ENCODE data around the gene ITGB5. TPM values are rescaled to one million over a fixed set of nuclear protein-coding genes. Genes with fewer than 3 reads are reported as not detected.

Gene ITGB5
- total RNA-seq, 2 experiments from 2014 or later, result 0.47 to 0.85 TPM

GRCh38 chr3:124861041-124861440 is 26.1 kb downstream of the ITGB5 start:
- intact Hi-C loops (cut with DNase I, micrococcal nuclease), result no loop called here
- ATAC-seq (ENCODE audit: poor library complexity), result no peak

GRCh38 chr3:124860599-124860998 is 26.6 kb downstream of the ITGB5 start:
- TF ChIP-seq, protein P1, sequence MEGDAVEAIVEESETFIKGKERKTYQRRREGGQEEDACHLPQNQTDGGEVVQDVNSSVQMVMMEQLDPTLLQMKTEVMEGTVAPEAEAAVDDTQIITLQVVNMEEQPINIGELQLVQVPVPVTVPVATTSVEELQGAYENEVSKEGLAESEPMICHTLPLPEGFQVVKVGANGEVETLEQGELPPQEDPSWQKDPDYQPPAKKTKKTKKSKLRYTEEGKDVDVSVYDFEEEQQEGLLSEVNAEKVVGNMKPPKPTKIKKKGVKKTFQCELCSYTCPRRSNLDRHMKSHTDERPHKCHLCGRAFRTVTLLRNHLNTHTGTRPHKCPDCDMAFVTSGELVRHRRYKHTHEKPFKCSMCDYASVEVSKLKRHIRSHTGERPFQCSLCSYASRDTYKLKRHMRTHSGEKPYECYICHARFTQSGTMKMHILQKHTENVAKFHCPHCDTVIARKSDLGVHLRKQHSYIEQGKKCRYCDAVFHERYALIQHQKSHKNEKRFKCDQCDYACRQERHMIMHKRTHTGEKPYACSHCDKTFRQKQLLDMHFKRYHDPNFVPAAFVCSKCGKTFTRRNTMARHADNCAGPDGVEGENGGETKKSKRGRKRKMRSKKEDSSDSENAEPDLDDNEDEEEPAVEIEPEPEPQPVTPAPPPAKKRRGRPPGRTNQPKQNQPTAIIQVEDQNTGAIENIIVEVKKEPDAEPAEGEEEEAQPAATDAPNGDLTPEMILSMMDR (IDR thresholded peaks at IDR 0.05), result no peak
- Histone ChIP-seq H3K4me1 (ENCODE audit: insufficient read depth, low read length) (no peaks in the 10 kb centered on the region), H3K27ac (ENCODE audit: low read depth in 1 of 2, low read length in 2 of 2) (no peak overlapping the region), H3K36me3 (ENCODE audit: insufficient read depth, low read length) (no peaks in the 10 kb centered on the region), H3K4me3 (ENCODE audit: low read length) (no peak overlapping the region), H3K27me3 (ENCODE audit: control insufficient read depth in 1 of 2, insufficient read depth in 2 of 2, low read length in 2 of 2) (peaks cover 0 to 4% of the 10 kb centered on the region in 2 experiments), H3K9me3 (ENCODE audit: control insufficient read depth in 1 of 2, insufficient read depth in 1 of 2, low read length in 2 of 2) (no peaks in the 10 kb centered on the region)
- Mint-ChIP-seq H3K27me3 (peaks cover 4% of the 10 kb centered on the region), H3K4me3 (no peak overlapping the region), H3K27ac (no peak overlapping the region), H3K36me3 (ENCODE audit: low read depth) (no peaks in the 10 kb centered on the region), H3K9me3 (no peaks in the 10 kb centered on the region), H3K4me1 (ENCODE audit: low read depth) (no peaks in the 10 kb centered on the region)
- intact Hi-C loops (cut with DNase I, micrococcal nuclease), result no loop called here
- ATAC-seq (ENCODE audit: poor library complexity), result no peak
- no peak for DNase-seq
- POLR2A ChIA-PET, result no interaction called here
- CTCF ChIA-PET, result no interaction called here

More at GRCh38 chr3:124861041-124861440, 26.1 kb downstream of the ITGB5 start:
- Histone ChIP-seq H3K36me3 (ENCODE audit: insufficient read depth, low read length) (no peaks in the 10 kb centered on the region), H3K4me1 (ENCODE audit: insufficient read depth, low read length) (no peaks in the 10 kb centered on the region), H3K27me3 (ENCODE audit: control insufficient read depth in 1 of 2, insufficient read depth in 2 of 2, low read length in 2 of 2) (peaks cover 0 to 4% of the 10 kb centered on the region in 2 experiments), H3K4me3 (ENCODE audit: low read length) (no peak overlapping the region), H3K27ac (ENCODE audit: low read depth in 1 of 2, low read length in 2 of 2) (no peak overlapping the region), H3K9me3 (ENCODE audit: control insufficient read depth in 1 of 2, insufficient read depth in 1 of 2, low read length in 2 of 2) (no peaks in the 10 kb centered on the region)
- TF ChIP-seq, protein P1 (IDR thresholded peaks at IDR 0.05), result no peak
- Mint-ChIP-seq H3K4me1 (ENCODE audit: low read depth) (no peaks in the 10 kb centered on the region), H3K27ac (no peak overlapping the region), H3K27me3 (peaks cover 4% of the 10 kb centered on the region), H3K9me3 (no peaks in the 10 kb centered on the region), H3K36me3 (ENCODE audit: low read depth) (no peaks in the 10 kb centered on the region), H3K4me3 (no peak overlapping the region)
- DNase-seq, result no peak
- ChIA-PET CTCF (no interaction called here), POLR2A (no interaction called here)

GRCh38 chr3:124859025-124859424 is 28.1 kb downstream of the ITGB5 start:
- no peak overlapping the region for H3K4me3 Mint-ChIP-seq
- ATAC-seq (ENCODE audit: poor library complexity) (no peak), DNase-seq (no peak)
- POLR2A ChIA-PET, result no interaction called here
- H3K9me3 ChIP-seq (ENCODE audit: control insufficient read depth in 1 of 2, insufficient read depth in 1 of 2, low read length in 2 of 2), result no peaks in the 10 kb centered on the region
- no peak overlapping the region for H3K27ac Mint-ChIP-seq
- no peaks in the 10 kb centered on the region for H3K36me3 ChIP-seq (ENCODE audit: insufficient read depth, low read length)
- no peak overlapping the region for H3K4me3 ChIP-seq (ENCODE audit: low read length)
- H3K4me1 Mint-ChIP-seq (ENCODE audit: low read depth), result no peaks in the 10 kb centered on the region
- peaks cover 8% of the 10 kb centered on the region for H3K27me3 Mint-ChIP-seq
- intact Hi-C loops (cut with DNase I, micrococcal nuclease), result no loop called here
- H3K4me1 ChIP-seq (ENCODE audit: insufficient read depth, low read length), result no peaks in the 10 kb centered on the region
- CTCF ChIA-PET, result no interaction called here
- H3K36me3 Mint-ChIP-seq (ENCODE audit: low read depth), result no peaks in the 10 kb centered on the region
- peaks cover 0 to 4% of the 10 kb centered on the region in 2 experiments for H3K27me3 ChIP-seq (ENCODE audit: control insufficient read depth in 1 of 2, insufficient read depth in 2 of 2, low read length in 2 of 2)
- TF ChIP-seq, protein P1 (IDR thresholded peaks at IDR 0.05), result no peak
- no peak overlapping the region for H3K27ac ChIP-seq (ENCODE audit: low read depth in 1 of 2, low read length in 2 of 2)
- H3K9me3 Mint-ChIP-seq, result no peaks in the 10 kb centered on the region

All from CD4-positive, alpha-beta T cell (primary cell).